WTC11 (cell line): ENCODE data around the gene CEP152.

Experiments used
- ATF1 ChIP-seq: sonication (generic); formaldehyde crosslinking; IDR thresholded peaks from 2 replicates; pipeline ENCODE4 v1.8.1; 2023; ENCODE audit warnings: mild to moderate bottlenecking, moderate library complexity, missing genetic modification reagents
- ESRRA ChIP-seq: sonication (generic); formaldehyde crosslinking; IDR thresholded peaks from 2 replicates; pipeline ENCODE4 v1.8.1; 2022; ENCODE audit warnings: mild to moderate bottlenecking, missing genetic modification reagents, borderline replicate concordance
- MXD4 ChIP-seq: fragments of 250-450 bp; sonication (Bioruptor Pico); IDR thresholded peaks from 2 replicates; pipeline ENCODE4 v1.8.0; 2021; ENCODE audit warnings: mild to moderate bottlenecking, moderate library complexity, borderline replicate concordance
- NFATC4 ChIP-seq: fragments of 250-450 bp; sonication (Bioruptor Pico); IDR thresholded peaks from 2 replicates; pipeline ENCODE4 v1.9.0; 2021; ENCODE audit warnings: mild to moderate bottlenecking
- NR3C1 ChIP-seq: sonication (generic); formaldehyde crosslinking; conservative IDR thresholded peaks from 2 replicates; pipeline ENCODE4 v1.8.1; 2023; ENCODE audit warnings: low read depth, mild to moderate bottlenecking, missing genetic modification reagents
- SOX15 ChIP-seq: fragments of 250-450 bp; sonication (Bioruptor Pico); IDR thresholded peaks from 2 replicates; pipeline ENCODE4 v1.9.0; 2021; ENCODE audit warnings: mild to moderate bottlenecking
- SP1 ChIP-seq: sonication (generic); formaldehyde crosslinking; conservative IDR thresholded peaks from 2 replicates; pipeline ENCODE4 v1.8.1; 2022; ENCODE audit warnings: missing genetic modification reagents
- TP53 ChIP-seq: sonication (generic); formaldehyde crosslinking; IDR thresholded peaks from 2 replicates; pipeline ENCODE4 v1.8.1; 2023; ENCODE audit warnings: mild to moderate bottlenecking, missing genetic modification reagents
- ZBTB21 ChIP-seq: sonication (generic); formaldehyde crosslinking; IDR thresholded peaks from 2 replicates; pipeline ENCODE4 v1.8.1; 2023; ENCODE audit warnings: mild to moderate bottlenecking, missing genetic modification reagents, borderline replicate concordance
- TF ChIP-seq, protein P1 (sequence below): sonication (generic); formaldehyde crosslinking; IDR thresholded peaks from 2 replicates; pipeline ENCODE4 v1.8.0; 2022; ENCODE audit warnings: mild to moderate bottlenecking, missing genetic modification reagents
- TF ChIP-seq, protein P2 (sequence below): fragments of 200-600 bp; IDR thresholded peaks from 2 replicates; pipeline ENCODE4 v1.8.0; 2022; ENCODE audit warnings: antibody characterized with exemption
- TF ChIP-seq, protein P3 (sequence below): sonication (generic); formaldehyde crosslinking; IDR thresholded peaks from 2 replicates; pipeline ENCODE4 v1.8.1; 2023; ENCODE audit warnings: mild to moderate bottlenecking, missing genetic modification reagents
- TF ChIP-seq, protein P4 (sequence below): sonication (generic); formaldehyde crosslinking; IDR thresholded peaks from 2 replicates; pipeline ENCODE4 v1.8.1; 2022; ENCODE audit warnings: mild to moderate bottlenecking, missing genetic modification reagents, moderate library complexity, borderline replicate concordance

DNA sequence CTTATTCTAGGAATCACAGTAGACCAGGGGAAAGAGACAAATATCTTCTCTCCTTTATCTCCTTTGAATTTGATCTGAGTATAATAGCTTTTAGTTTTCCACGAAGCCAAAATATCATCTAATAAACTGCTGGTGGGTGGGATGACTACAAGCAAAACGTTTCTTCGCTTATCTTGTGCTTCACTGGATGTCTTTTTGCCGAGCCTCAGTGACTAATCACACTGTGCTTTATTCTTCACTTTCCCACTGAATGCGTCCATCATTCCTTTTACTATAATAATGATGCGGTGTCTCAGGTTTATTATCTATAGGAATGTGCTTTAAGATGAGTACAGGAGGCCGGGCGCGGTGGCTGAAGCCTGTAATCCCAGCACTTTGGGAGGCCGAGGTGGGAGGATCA lies 32.5 kb downstream of the CEP152 start:
- TF ChIP-seq, protein P1, sequence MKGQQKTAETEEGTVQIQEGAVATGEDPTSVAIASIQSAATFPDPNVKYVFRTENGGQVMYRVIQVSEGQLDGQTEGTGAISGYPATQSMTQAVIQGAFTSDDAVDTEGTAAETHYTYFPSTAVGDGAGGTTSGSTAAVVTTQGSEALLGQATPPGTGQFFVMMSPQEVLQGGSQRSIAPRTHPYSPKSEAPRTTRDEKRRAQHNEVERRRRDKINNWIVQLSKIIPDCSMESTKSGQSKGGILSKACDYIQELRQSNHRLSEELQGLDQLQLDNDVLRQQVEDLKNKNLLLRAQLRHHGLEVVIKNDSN (CRISPR knock-in tag): no peak
- TF ChIP-seq SP1 (CRISPR knock-in tag) (no peak), ATF1 (CRISPR knock-in tag) (no peak), ESRRA (CRISPR knock-in tag) (no peak), NR3C1 (CRISPR knock-in tag) (no peak), ZBTB21 (CRISPR knock-in tag) (no peak), SOX15 (CRISPR knock-in tag) (no peak), TP53 (no peak), MXD4 (CRISPR knock-in tag) (no peak), NFATC4 (CRISPR knock-in tag) (no peak)
- TF ChIP-seq, protein P2, sequence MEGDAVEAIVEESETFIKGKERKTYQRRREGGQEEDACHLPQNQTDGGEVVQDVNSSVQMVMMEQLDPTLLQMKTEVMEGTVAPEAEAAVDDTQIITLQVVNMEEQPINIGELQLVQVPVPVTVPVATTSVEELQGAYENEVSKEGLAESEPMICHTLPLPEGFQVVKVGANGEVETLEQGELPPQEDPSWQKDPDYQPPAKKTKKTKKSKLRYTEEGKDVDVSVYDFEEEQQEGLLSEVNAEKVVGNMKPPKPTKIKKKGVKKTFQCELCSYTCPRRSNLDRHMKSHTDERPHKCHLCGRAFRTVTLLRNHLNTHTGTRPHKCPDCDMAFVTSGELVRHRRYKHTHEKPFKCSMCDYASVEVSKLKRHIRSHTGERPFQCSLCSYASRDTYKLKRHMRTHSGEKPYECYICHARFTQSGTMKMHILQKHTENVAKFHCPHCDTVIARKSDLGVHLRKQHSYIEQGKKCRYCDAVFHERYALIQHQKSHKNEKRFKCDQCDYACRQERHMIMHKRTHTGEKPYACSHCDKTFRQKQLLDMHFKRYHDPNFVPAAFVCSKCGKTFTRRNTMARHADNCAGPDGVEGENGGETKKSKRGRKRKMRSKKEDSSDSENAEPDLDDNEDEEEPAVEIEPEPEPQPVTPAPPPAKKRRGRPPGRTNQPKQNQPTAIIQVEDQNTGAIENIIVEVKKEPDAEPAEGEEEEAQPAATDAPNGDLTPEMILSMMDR: no peak
- TF ChIP-seq, protein P3, sequence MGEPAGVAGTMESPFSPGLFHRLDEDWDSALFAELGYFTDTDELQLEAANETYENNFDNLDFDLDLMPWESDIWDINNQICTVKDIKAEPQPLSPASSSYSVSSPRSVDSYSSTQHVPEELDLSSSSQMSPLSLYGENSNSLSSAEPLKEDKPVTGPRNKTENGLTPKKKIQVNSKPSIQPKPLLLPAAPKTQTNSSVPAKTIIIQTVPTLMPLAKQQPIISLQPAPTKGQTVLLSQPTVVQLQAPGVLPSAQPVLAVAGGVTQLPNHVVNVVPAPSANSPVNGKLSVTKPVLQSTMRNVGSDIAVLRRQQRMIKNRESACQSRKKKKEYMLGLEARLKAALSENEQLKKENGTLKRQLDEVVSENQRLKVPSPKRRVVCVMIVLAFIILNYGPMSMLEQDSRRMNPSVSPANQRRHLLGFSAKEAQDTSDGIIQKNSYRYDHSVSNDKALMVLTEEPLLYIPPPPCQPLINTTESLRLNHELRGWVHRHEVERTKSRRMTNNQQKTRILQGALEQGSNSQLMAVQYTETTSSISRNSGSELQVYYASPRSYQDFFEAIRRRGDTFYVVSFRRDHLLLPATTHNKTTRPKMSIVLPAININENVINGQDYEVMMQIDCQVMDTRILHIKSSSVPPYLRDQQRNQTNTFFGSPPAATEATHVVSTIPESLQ (CRISPR knock-in tag): no peak
- TF ChIP-seq, protein P4, sequence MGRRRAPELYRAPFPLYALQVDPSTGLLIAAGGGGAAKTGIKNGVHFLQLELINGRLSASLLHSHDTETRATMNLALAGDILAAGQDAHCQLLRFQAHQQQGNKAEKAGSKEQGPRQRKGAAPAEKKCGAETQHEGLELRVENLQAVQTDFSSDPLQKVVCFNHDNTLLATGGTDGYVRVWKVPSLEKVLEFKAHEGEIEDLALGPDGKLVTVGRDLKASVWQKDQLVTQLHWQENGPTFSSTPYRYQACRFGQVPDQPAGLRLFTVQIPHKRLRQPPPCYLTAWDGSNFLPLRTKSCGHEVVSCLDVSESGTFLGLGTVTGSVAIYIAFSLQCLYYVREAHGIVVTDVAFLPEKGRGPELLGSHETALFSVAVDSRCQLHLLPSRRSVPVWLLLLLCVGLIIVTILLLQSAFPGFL (CRISPR knock-in tag): no peak
